Sigmoid colon (tissue), 7 donors: Measurements from ENCODE around the gene PCAT7. TPM values are rescaled to one million over a fixed set of nuclear protein-coding genes. Genes with fewer than 3 reads are reported as not detected.

Source experiments
- DNase-seq: peaks from one replicate; pipeline ENCODE4 v3.0.0-alpha.2; 2019
- H3K27ac ChIP-seq, 4 donors: fragments of 200-600 bp; sonication (generic); one replicate each; pipeline ENCODE4 v1.5.1; 2016 to 2019; ENCODE audit warnings: mild to moderate bottlenecking in 1 of 4
- H3K27me3 ChIP-seq, 3 donors: fragments of 200-600 bp; sonication (generic); one replicate each; pipeline ENCODE4 v1.5.1; 2019; ENCODE audit warnings: mild to moderate bottlenecking in 1 of 3
- H3K36me3 ChIP-seq, 4 donors: fragments of 200-600 bp; sonication (generic); one replicate each; pipeline ENCODE4 v1.5.1; 2016 to 2019
- H3K4me1 ChIP-seq, 4 donors: fragments of 200-600 bp; sonication (generic); one replicate each; pipeline ENCODE4 v1.5.1; 2017 to 2019
- H3K4me3 ChIP-seq, 4 donors: fragments of 200-600 bp; sonication (generic); one replicate each; pipeline ENCODE4 v1.5.1; 2017 to 2019; ENCODE audit warnings: mild to moderate bottlenecking in 2 of 4, moderate library complexity in 1 of 4
- H3K9me3 ChIP-seq, 4 donors: fragments of 200-600 bp in 3 of 4; sonication (generic) in 3 of 4; one replicate each; pipeline versions ENCODE4 v1.5.1 to v1.6.1; 2013 to 2019
- EP300 ChIP-seq, 4 donors: sonication (generic); formaldehyde crosslinking; IDR thresholded peaks; one replicate each; pipeline ENCODE4 v1.6.1; 2017; ENCODE audit warnings: antibody characterized with exemption in 4 of 4
- POLR2A ChIP-seq, 2 donors: fragments of 450-650 bp; IDR thresholded peaks; one replicate each; pipeline ENCODE4 v1.6.1; 2016; ENCODE audit warnings: antibody characterized with exemption in 2 of 2, mild to moderate bottlenecking in 2 of 2, moderate library complexity in 2 of 2
- POLR2AphosphoS5 ChIP-seq, 4 donors: sonication (generic); formaldehyde crosslinking; IDR thresholded peaks; one replicate each; pipeline ENCODE4 v1.6.1; 2017; ENCODE audit warnings: antibody characterized with exemption in 4 of 4
- WGBS, 2 donors: extraction: QIAGEN DNeasy Blood & Tissue Kit; methylation state at CpG; one replicate each; pipeline ENCODE4 v1.1.7; 2013; 5-methylcytosine and 5-hydroxymethylcytosine counted together
- intact Hi-C: fragments of 100-400 bp; cut with DNase I; formaldehyde crosslinking; loops from one replicate; pipeline ENCODE4 v1.15.1; 2023
- polyA plus RNA-seq, 3 donors: library from polyadenylated mRNA; stranded (reverse); fragments of 200-250 nt; gene quantifications; one replicate each; pipeline ENCODE4 v1.2.3, GENCODE V29; 2013
- total RNA-seq, 4 donors: library from RNA; depleted of rRNA; stranded (reverse); fragments of >200 nt; gene quantifications; one replicate each; pipeline ENCODE4 v1.1.0, GENCODE V29; 2016
- TF ChIP-seq, protein P1 (sequence below), 4 experiments: fragments of 450-650 bp in 3 of 4; fragments of 200-600 bp in 1 of 4; IDR thresholded peaks; one replicate each; pipeline ENCODE4 v1.5.1; 2016 to 2019; ENCODE audit warnings: antibody characterized with exemption in 4 of 4, mild to moderate bottlenecking in 3 of 4, moderate library complexity in 2 of 4
- donor health status: healthy with polysubstance abuse.
- donor health status: Bipolar disorder and iron deficiency.
- donor health status: healthy.

The PCAT7 gene
- total and polyA plus RNA-seq, 7 donors, result 0.31 to 1.8 TPM; not detected in 5

- DNase-seq, result no peak
- Histone ChIP-seq H3K4me3 (no peak overlapping the region), H3K4me1 (peaks cover 0 to 6% (median 0%) of the 10 kb centered on the region in 4 donors), H3K9me3 (no peaks in the 10 kb centered on the region), H3K27ac (no peak overlapping the region), H3K36me3 (no peaks in the 10 kb centered on the region), H3K27me3 (no peaks in the 10 kb centered on the region)
- intact Hi-C loops, result no loop called here
- 82 to 95% methylated on average over 7 of the region's 7 CpGs for WGBS, 2 donors
- TF ChIP-seq POLR2AphosphoS5 (IDR thresholded peaks at IDR 0.05) (no peak), POLR2A (IDR thresholded peaks at IDR 0.05) (no peak), EP300 (IDR thresholded peaks at IDR 0.05) (no peak)
- TF ChIP-seq, protein P1, sequence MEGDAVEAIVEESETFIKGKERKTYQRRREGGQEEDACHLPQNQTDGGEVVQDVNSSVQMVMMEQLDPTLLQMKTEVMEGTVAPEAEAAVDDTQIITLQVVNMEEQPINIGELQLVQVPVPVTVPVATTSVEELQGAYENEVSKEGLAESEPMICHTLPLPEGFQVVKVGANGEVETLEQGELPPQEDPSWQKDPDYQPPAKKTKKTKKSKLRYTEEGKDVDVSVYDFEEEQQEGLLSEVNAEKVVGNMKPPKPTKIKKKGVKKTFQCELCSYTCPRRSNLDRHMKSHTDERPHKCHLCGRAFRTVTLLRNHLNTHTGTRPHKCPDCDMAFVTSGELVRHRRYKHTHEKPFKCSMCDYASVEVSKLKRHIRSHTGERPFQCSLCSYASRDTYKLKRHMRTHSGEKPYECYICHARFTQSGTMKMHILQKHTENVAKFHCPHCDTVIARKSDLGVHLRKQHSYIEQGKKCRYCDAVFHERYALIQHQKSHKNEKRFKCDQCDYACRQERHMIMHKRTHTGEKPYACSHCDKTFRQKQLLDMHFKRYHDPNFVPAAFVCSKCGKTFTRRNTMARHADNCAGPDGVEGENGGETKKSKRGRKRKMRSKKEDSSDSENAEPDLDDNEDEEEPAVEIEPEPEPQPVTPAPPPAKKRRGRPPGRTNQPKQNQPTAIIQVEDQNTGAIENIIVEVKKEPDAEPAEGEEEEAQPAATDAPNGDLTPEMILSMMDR (IDR thresholded peaks at IDR 0.05), result no peak
Measured at GRCh38 chr9:94599102-94599501, 44.2 kb downstream of the PCAT7 start.

- no peak for DNase-seq
- H3K27me3 ChIP-seq, result no peaks in the 10 kb centered on the region
- H3K4me1 ChIP-seq, result peaks cover 0 to 6% (median 0%) of the 10 kb centered on the region in 4 donors
- no peak overlapping the region for H3K4me3 ChIP-seq
- H3K36me3 ChIP-seq, result no peaks in the 10 kb centered on the region
- intact Hi-C loops, result no loop called here
- no peaks in the 10 kb centered on the region for H3K9me3 ChIP-seq
- H3K27ac ChIP-seq, result no peak overlapping the region
- 16 to 75% methylated on average over 8 of the region's 8 CpGs for WGBS, 2 donors
- TF ChIP-seq POLR2AphosphoS5 (IDR thresholded peaks at IDR 0.05) (no peak), EP300 (IDR thresholded peaks at IDR 0.05) (no peak), POLR2A (IDR thresholded peaks at IDR 0.05) (no peak)
- TF ChIP-seq, protein P1 (IDR thresholded peaks at IDR 0.05), result no peak
Measured at GRCh38 chr9:94600258-94600657, 45.4 kb downstream of the PCAT7 start.

- no peaks in the 10 kb centered on the region for H3K9me3 ChIP-seq
- H3K27me3 ChIP-seq, result no peaks in the 10 kb centered on the region
- no peak overlapping the region for H3K27ac ChIP-seq
- intact Hi-C loops, result no loop called here
- peaks cover 0 to 6% (median 0%) of the 10 kb centered on the region in 4 donors for H3K4me1 ChIP-seq
- DNase-seq, result no peak
- no peaks in the 10 kb centered on the region for H3K36me3 ChIP-seq
- 24 to 80% methylated on average over 10 of the region's 10 CpGs for WGBS, 2 donors
- H3K4me3 ChIP-seq, result no peak overlapping the region
- TF ChIP-seq POLR2A (IDR thresholded peaks at IDR 0.05), result no peak
- TF ChIP-seq POLR2AphosphoS5 (IDR thresholded peaks at IDR 0.05), result no peak
- TF ChIP-seq, protein P1 (IDR thresholded peaks at IDR 0.05), result no peak
- TF ChIP-seq EP300 (IDR thresholded peaks at IDR 0.05), result no peak
Measured at GRCh38 chr9:94600715-94601114, 45.8 kb downstream of the PCAT7 start.

- Histone ChIP-seq H3K27me3 (no peaks in the 10 kb centered on the region), H3K4me1 (peaks cover 0 to 6% (median 0%) of the 10 kb centered on the region in 4 donors), H3K36me3 (no peaks in the 10 kb centered on the region), H3K27ac (no peak overlapping the region), H3K9me3 (no peaks in the 10 kb centered on the region), H3K4me3 (no peak overlapping the region)
- intact Hi-C loops, result no loop called here
- 81 to 89% methylated on average over 6 of the region's 6 CpGs for WGBS, 2 donors
- no peak for DNase-seq
- TF ChIP-seq POLR2AphosphoS5 (IDR thresholded peaks at IDR 0.05), result no peak
- TF ChIP-seq, protein P1 (IDR thresholded peaks at IDR 0.05), result no peak
- TF ChIP-seq EP300 (IDR thresholded peaks at IDR 0.05), result no peak
- no peak for TF ChIP-seq POLR2A (IDR thresholded peaks at IDR 0.05)
Measured at GRCh38 chr9:94602666-94603065, 47.8 kb downstream of the PCAT7 start.
